Medulla oblongata (tissue), 1 donor: ENCODE data around the gene UROS.

Experiments used
- DNase-seq: peaks from one replicate; pipeline ENCODE4 v3.0.0-alpha.2; 2015; ENCODE audit errors: extremely low spot score

Gene UROS

GRCh38 chr10:125822878-125823662 is at the start of gene UROS, which contains the start of gene BCCIP:
Gene UROS, minus strand, starts transcription at chr10:125823258. Its CDS starts 6,759 bp downstream, at chr10:125816499.
Gene BCCIP, plus strand, starts transcription at chr10:125823546. Its CDS starts 12 bp downstream, at chr10:125823558.
- DNase-seq = peak; percentile 91

- no peak for DNase-seq
Measured at GRCh38 chr10:125871338-125871737, 48.3 kb upstream of the UROS start.

- no peak for DNase-seq
Measured at GRCh38 chr10:125868372-125868975, 45.4 kb upstream of the UROS start.

DNA sequence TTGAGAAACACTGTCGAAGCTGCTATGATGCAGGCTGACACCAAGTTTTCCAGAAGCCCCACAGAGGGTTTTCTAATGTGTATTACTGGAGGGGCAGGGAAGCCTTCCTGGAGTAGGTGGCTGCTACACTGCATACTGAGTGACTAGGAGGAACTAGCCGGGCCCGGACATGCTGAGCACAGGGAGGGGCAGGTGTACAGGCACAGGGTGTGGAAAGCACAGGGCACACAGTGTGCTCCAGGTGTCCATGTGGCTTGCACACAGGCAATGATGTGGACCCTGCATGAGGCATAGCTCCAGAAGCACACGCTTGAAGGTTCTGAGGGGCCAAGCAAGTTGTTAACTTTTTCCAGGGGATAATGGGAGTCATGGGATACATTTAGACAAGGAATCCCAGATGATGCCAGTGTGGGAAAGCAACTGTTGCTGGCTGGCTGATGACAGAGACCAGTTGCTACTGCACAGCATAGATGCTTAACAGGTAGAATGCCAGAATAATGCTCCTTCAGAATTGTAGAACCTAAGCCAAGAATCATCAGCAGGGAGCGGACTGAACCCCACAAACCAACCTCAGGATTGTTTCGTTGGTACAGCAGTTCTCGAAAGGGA is 43.5 kb upstream of the UROS start:
- no peak for DNase-seq

- DNase-seq = no peak
Measured at GRCh38 chr10:125865120-125865519, 42.1 kb upstream of the UROS start.

DNA sequence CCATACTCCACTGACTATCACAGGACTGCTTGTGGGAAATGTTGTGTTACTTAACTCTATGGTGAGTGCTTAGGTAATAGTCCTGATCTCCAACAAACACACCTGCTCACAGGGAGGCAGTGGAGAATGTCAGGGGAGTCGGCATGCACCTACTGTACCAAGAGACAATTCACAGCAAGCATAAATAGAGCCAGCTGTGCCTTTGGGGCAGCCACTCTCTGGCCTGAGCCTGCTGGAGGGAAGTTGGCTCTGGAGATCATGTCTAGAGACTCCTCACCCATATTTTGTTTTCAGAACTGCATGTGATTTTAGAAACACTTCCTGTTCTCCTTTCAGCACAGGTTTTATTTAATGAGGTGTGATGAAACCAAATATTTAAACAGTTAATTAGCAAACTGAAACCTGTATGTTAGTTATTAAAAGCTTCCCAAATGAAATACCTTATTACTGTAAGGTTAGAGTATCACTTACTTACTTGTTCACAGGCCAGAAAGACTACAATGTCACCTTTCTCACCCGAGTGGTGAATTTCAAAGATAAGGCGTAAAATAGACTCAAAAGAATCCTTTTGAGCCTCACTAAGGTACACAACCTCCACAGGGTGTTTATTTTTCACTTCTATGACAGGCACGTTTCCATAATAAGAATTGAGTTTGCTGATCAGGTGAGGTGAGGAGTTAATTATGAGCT is 36.2 kb upstream of the UROS start:
- DNase-seq = no peak

- no peak for DNase-seq
Measured at GRCh38 chr10:125857185-125857760, 34.2 kb upstream of the UROS start.

DNA sequence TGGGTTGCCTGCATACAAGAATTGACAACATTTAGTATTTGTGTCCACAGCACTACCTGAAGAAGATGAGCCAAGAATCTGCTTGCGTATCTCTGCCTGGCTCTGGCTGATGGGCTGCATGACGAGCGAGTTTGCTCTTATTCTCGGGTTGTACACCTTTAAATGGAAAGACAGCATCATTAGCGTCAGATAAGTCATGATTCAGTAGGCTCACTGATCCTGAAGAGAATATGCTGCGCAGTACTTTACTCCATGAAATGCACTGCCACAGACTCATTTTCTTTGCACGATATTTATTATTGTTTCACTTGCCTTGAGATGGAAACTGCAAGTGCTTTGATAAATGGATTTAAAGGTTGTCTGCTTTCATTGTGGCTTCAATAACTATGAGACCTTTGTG is 29.4 kb upstream of the UROS start:
- no peak for DNase-seq

DNA sequence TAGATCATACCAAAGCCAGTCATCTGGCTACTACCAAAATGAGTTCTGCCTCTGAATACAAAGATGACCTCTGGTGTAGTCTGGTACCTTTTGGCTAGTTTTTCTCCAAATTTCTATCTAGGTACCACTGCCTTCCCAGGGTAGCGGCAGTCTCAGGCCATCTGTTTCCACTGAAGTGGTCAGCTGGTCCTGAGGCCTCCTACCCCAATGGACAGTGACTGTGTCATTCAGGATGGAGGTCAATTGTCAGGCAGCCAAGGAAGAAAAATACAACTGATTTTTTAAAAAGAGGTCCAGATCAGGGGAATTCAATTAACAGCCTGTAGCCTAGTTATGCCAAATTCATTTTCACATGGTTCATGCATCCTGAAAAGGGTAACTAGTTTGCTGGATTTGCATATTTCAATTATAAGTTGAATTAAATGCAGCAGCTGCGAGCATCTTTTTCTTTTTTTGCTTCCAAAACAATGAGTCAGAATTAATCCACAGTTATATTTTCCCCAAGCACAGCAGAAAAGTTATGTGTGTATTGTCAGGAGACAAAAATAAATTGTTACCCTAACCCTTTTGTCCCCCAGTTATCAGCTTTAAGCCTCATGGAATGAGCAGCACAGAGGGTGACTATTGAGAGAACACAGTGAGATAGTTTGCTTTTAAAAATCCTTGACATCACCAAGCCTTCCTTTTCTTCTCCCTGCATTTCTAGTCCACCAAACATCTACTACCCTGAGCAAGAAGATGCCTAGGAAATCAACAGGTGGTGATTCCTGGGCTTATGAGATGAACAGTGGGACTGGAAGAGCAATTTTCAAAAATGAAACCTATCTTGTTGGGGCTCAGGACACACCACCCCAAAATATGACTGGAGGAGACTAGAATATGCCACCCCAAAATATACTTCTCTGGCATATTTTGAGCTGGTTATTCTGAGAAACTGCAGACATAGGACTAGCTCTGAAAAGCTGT is 28.0 kb upstream of the UROS start:
- DNase-seq = no peak

DNA sequence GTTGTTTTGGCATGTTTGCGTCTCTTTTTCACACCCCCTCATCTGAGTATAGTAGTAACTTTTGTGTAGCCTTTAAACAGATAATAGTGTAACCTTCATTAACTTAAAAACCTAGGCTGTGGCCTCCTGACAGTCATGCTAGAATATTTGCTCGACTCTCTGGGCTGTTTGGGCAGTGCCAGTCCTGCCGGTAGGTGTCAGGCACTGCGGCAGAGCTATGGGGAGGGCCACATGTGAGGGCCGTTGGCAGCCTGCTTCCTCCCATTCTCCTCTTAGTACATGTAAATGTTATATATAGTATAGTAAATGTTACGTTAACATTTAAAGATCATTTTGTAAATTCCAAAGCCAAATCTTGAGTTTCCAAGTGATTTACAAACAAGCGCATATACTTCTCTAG is 26.4 kb upstream of the UROS start:
- no peak for DNase-seq

DNA sequence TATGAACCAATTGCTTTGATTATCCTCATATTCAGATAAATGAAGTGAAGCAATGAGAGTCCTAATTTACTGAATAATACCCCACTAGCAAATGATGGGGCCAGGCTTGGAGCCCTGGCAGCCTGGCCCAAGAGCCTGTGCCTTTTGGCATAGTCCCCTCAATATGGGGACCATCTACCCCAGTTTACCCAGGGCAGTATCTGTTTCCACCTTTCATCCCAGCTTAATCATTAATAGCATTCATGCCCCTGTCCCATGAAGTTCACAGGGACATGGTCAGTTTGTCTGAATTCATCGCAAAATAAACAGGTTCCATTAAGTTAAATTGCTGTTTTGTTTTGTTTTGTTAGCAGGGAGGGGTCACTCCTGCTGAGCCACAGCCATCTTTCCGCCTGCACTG is 25.8 kb upstream of the UROS start:
- no peak for DNase-seq

DNA sequence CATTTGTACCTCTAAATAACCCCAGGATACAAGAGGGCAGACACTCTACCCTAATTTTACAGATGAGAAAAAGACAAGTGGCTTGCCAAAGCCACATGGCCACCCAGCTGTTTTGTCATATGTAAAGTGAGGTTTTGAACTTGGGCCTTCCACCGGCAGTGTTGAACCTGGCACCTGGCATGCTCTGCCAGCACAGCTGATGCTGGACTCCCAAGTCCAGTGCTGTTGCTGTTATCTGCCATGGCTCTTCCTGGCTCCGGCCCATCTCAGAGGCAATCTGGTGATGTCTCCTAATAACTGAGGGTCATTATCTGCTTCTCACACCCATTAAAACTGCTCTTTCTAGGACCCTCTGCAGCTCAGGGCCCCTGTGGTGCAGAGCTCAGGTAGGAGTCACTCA is 25.3 kb upstream of the UROS start:
- DNase-seq = no peak

DNA sequence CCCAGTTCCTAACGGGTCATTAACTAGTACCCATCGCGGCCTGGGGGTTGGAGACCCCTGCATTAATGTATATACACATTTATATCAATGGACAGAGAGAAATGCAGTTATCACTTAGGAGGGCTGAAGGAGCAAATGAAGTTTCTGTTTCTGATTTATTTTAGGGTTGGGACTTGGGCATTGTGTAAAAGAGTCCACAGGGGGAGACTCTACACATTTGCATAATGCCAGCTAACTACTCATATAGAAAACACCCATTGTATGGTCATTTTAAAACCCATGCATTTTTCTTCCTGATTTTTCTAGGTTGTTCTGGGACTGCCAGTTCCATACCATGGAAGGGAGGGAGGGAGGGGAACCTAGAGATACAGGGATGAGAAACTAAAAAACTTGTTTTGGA is 23.8 kb upstream of the UROS start:
- no peak for DNase-seq

DNA sequence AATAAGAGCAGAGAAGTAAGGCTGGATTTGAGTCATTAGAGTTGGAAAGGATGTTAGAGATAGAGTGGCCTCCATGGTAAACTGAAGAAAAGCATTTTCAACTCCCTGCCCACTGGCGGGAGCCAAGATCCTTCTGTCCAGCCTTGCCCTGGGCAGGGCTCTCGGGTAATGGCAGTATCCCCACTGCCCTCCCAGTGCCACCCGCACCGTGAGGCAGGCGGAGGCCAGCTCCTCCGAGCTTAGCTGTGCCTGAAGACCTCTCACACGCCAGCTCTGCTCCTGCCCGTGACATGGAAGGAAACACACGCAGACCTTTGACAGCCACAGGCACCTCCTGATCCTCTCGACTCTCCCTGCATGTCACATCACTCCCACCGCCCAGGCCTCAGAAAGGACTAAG is 22.6 kb upstream of the UROS start:
- no peak for DNase-seq

DNA sequence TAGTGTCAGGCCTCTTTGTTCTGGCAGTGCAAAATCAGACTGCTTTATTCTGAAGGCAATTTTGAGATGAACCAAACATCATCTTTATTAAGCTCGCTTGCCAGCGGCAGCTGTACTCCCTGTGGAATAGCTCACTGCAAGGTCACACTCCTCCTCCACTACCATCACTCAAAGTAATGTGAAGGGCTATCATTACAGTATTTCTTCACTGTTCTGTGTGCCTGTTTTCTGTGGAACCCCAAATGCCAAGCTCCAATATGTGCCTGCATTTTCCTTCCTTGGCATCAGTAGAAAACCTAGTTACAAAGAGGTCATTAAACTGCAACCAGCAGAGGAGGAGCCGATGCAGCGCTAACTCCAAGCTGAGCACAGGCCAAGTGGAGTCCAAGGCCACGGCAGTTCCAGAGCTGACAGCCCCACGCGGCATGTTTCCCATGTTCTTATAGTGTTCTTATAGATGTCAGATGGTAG is 21.7 kb upstream of the UROS start:
- DNase-seq = peak; percentile 58

DNA sequence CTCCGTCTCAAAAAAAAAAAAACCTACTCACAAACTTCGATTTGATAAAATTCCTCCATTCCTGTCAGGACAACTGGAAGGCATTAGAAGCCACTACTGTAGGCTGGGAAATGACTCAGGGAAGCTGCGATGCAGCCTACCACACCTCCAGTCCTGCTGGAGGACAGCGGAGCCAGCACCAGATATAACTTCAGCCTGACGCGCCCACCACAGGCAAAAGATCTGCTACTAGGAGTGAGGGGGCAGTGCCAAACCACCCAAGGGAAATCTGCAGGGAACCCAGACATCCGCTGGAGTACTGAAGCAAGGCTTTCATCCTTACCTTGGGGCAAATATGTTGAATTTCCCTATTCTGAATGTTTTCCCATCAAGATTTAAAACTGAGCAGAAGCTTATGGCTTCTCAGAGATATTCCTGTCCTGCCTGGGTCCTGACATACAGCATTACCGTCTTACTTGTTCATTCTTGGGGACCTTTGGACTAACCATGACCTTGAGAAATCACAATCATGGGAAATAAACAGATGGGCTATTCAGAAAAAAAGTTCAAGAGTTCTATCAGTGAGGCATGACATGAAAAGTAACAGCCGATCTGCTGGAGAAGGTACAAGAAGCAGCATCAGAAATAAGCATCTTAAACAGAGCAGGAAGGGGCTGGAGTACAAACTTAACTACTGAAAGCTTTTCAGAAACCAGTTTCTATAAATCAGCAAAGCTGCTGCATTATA is 20.7 kb upstream of the UROS start:
- no peak for DNase-seq

DNA sequence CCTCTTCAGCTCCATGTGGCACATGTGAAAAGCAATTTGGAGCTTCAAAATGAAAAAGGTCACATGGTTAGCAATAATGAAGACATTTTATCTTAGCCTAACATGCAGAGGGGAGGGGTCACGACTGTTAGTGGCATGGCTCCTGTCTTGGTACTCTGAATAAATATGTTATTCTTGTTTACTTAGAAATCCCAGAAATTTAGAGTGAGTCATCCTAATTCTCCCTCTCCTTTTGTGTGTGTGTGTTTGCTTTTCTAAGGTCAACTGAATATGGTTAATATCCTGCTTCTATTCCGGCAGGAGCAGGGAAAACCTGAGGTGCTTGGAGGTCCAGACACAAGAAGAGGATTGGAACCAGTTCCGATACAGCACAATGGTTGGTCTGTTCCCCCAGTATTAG is 17.9 kb upstream of the UROS start:
- DNase-seq = no peak

DNA sequence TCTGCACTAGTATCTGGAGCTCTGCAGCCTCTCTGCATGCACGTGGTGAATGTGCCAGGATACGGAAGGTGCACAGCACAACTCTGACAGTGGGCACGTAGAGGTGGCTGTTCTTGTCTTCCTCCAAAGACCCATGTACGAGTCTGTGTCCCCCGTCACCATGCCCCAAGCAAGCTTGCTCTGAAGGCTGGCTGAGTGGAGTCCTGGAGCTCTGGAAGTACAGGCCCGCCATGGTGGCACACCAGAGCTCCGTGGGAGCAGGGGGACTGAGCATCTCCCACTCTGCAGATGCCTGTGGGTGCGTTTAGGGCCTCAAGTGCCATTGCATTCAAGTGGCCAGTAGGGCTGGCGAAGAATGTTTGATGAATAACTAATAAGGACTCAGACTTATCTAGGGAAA is 17.3 kb upstream of the UROS start:
- no peak for DNase-seq

- DNase-seq = no peak
Measured at GRCh38 chr10:125838802-125839575, 15.9 kb upstream of the UROS start.
